Muscle layer of colon (tissue), 2 donors: ENCODE measurements around the gene UCMA.
"Not testable (repeated sequence)": the region's sequence is repeated elsewhere in the genome, so short reads cannot be mapped to it uniquely, and the experiment has no call there.

ENCODE experiments used
- H3K27ac ChIP-seq: one replicate; pipeline ENCODE4 v1.7.0; 2013; ENCODE audit warnings: low read depth, mild to moderate bottlenecking, low read length, moderate library complexity
- H3K27me3 ChIP-seq, 2 donors: one replicate each; pipeline ENCODE4 v1.7.0; 2013; ENCODE audit warnings: low read length in 2 of 2, mild to moderate bottlenecking in 2 of 2; ENCODE audit not compliant: insufficient read depth in 2 of 2, control insufficient read depth in 1 of 2
- H3K36me3 ChIP-seq: one replicate; pipeline ENCODE4 v1.7.0; 2013; ENCODE audit warnings: mild to moderate bottlenecking, low read length; ENCODE audit not compliant: insufficient read depth
- H3K4me1 ChIP-seq: one replicate; pipeline ENCODE4 v1.7.0; 2013; ENCODE audit warnings: mild to moderate bottlenecking, low read length; ENCODE audit not compliant: insufficient read depth
- H3K4me3 ChIP-seq, 2 donors: one replicate each; pipeline ENCODE4 v1.7.0; 2013; ENCODE audit warnings: low read length in 2 of 2, low read depth in 1 of 2, mild to moderate bottlenecking in 1 of 2, moderate library complexity in 1 of 2
- H3K9ac ChIP-seq: one replicate; pipeline ENCODE4 v1.7.0; 2013; ENCODE audit warnings: low read length
- H3K9me3 ChIP-seq: one replicate; pipeline ENCODE4 v1.7.0; 2013; ENCODE audit warnings: mild to moderate bottlenecking, low read length
- donor health status: abdominal sarcoma.
- donor health status: Adenocarcinoma of cecum.

UCMA gene

GRCh38 chr10:13234172-13234571, at the start of gene UCMA:
Gene UCMA, minus strand, starts transcription at chr10:13234374. Its CDS starts 116 bp downstream, at chr10:13234258.
- no peaks in the 10 kb centered on the region for H3K36me3 ChIP-seq
- no peaks in the 10 kb centered on the region for H3K27me3 ChIP-seq
- H3K4me1 ChIP-seq, result no peaks in the 10 kb centered on the region

GRCh38 chr10:13282348-13282747, 48.2 kb upstream of the UCMA start:
- H3K27me3 ChIP-seq, H3K4me1 ChIP-seq, H3K9me3 ChIP-seq, H3K27ac ChIP-seq, H3K4me3 ChIP-seq, H3K9ac ChIP-seq: not testable (repeated sequence)
- H3K36me3 ChIP-seq, result peaks cover 12% of the 10 kb centered on the region

More at GRCh38 chr10:13234172-13234571, at the start of gene UCMA:
- H3K9ac ChIP-seq, result no peak within 1 kb of the TSS
- H3K4me3 ChIP-seq, result no peak within 1 kb of the TSS
- no peak within 1 kb of the TSS for H3K27ac ChIP-seq
- no peaks in the 10 kb centered on the region for H3K9me3 ChIP-seq

GRCh38 chr10:13276749-13277365, 42.7 kb upstream of the UCMA start:
- H3K27me3 ChIP-seq, result no peaks in the 10 kb centered on the region
- peaks cover 10% of the 10 kb centered on the region for H3K4me1 ChIP-seq
- no peak overlapping the region for H3K27ac ChIP-seq
- peaks cover 11% of the 10 kb centered on the region for H3K36me3 ChIP-seq
- H3K9ac ChIP-seq, result no peak overlapping the region
- no peaks in the 10 kb centered on the region for H3K9me3 ChIP-seq
- no peak overlapping the region for H3K4me3 ChIP-seq

- not testable (repeated sequence) for H3K9me3 ChIP-seq, H3K4me1 ChIP-seq, H3K9ac ChIP-seq, H3K4me3 ChIP-seq, H3K27ac ChIP-seq, H3K27me3 ChIP-seq
- peaks cover 11% of the 10 kb centered on the region for H3K36me3 ChIP-seq
Observed at GRCh38 chr10:13276146-13276545, 42.0 kb upstream of the UCMA start.

GRCh38 chr10:13272164-13272571, 38.0 kb upstream of the UCMA start:
- Histone ChIP-seq H3K27ac (no peak overlapping the region), H3K27me3 (no peaks in the 10 kb centered on the region), H3K9ac (no peak overlapping the region), H3K4me1 (peaks cover 10% of the 10 kb centered on the region), H3K4me3 (no peak overlapping the region), H3K9me3 (no peaks in the 10 kb centered on the region), H3K36me3 (no peaks in the 10 kb centered on the region)

GRCh38 chr10:13271552-13272163, 37.5 kb upstream of the UCMA start:
- H3K27me3 ChIP-seq, result no peaks in the 10 kb centered on the region
- H3K27ac ChIP-seq, result no peak overlapping the region
- no peaks in the 10 kb centered on the region for H3K9me3 ChIP-seq
- H3K9ac ChIP-seq, result no peak overlapping the region
- peaks cover 10% of the 10 kb centered on the region for H3K4me1 ChIP-seq
- no peak overlapping the region for H3K4me3 ChIP-seq
- H3K36me3 ChIP-seq, result no peaks in the 10 kb centered on the region

GRCh38 chr10:13270877-13271551, 36.8 kb upstream of the UCMA start:
- no peaks in the 10 kb centered on the region for H3K27me3 ChIP-seq
- H3K4me1 ChIP-seq, result peaks cover 10% of the 10 kb centered on the region
- no peak overlapping the region for H3K9ac ChIP-seq
- H3K9me3 ChIP-seq, result no peaks in the 10 kb centered on the region
- H3K4me3 ChIP-seq, result no peak overlapping the region
- H3K27ac ChIP-seq, result no peak overlapping the region
- H3K36me3 ChIP-seq, result no peaks in the 10 kb centered on the region

GRCh38 chr10:13268841-13269240, 34.7 kb upstream of the UCMA start:
- no peaks in the 10 kb centered on the region for H3K9me3 ChIP-seq
- H3K27ac ChIP-seq, result no peak overlapping the region
- H3K36me3 ChIP-seq, result no peaks in the 10 kb centered on the region
- H3K4me3 ChIP-seq, result no peak overlapping the region
- no peak overlapping the region for H3K9ac ChIP-seq
- peaks cover 10% of the 10 kb centered on the region for H3K4me1 ChIP-seq
- H3K27me3 ChIP-seq, result no peaks in the 10 kb centered on the region

GRCh38 chr10:13268310-13268709, 34.1 kb upstream of the UCMA start:
- H3K36me3 ChIP-seq, result no peaks in the 10 kb centered on the region
- peaks cover 10% of the 10 kb centered on the region for H3K4me1 ChIP-seq
- H3K27me3 ChIP-seq, result no peaks in the 10 kb centered on the region
- no peaks in the 10 kb centered on the region for H3K9me3 ChIP-seq
- H3K9ac ChIP-seq, result no peak overlapping the region
- H3K27ac ChIP-seq, result no peak overlapping the region
- H3K4me3 ChIP-seq, result no peak overlapping the region

- Histone ChIP-seq H3K27me3 (no peaks in the 10 kb centered on the region), H3K9ac (no peak overlapping the region), H3K36me3 (no peaks in the 10 kb centered on the region), H3K27ac (no peak overlapping the region), H3K4me3 (no peak overlapping the region), H3K9me3 (no peaks in the 10 kb centered on the region), H3K4me1 (no peaks in the 10 kb centered on the region)
Observed at GRCh38 chr10:13263591-13263990, 29.4 kb upstream of the UCMA start.

GRCh38 chr10:13262433-13262832, 28.3 kb upstream of the UCMA start:
- Histone ChIP-seq H3K36me3 (no peaks in the 10 kb centered on the region), H3K9me3 (no peaks in the 10 kb centered on the region), H3K27me3 (no peaks in the 10 kb centered on the region), H3K27ac (no peak overlapping the region), H3K9ac (no peak overlapping the region), H3K4me3 (no peak overlapping the region), H3K4me1 (no peaks in the 10 kb centered on the region)
